ENCODE measurements around the gene CCDC12. TPM values are rescaled to one million over a fixed set of nuclear protein-coding genes. Genes with fewer than 3 reads are reported as not detected.
A peak's percentile ranks its signal among the peaks of the same experiment; 100 is the strongest.

The CCDC12 gene
- total and polyA plus RNA-seq, 3 experiments from 2014 or later: 56.4 to 114 (median 59.8) TPM

- H3K4me1 ChIP-seq (ENCODE audit: insufficient read depth, low read length): peaks cover 69% of the 10 kb centered on the region
- no peak overlapping the region for H3K27ac ChIP-seq (ENCODE audit: low read depth, low read length)
- CTCF ChIA-PET: no interaction called here
- no peaks in the 10 kb centered on the region for H3K9me3 ChIP-seq (ENCODE audit: low read length)
- POLR2A ChIA-PET: no interaction called here
- no peaks in the 10 kb centered on the region for H3K27me3 ChIP-seq (ENCODE audit: insufficient read depth, low read length, poor library complexity, severe bottlenecking)
- no peak for DNase-seq
- H3K4me3 ChIP-seq (ENCODE audit: low read length): no peak overlapping the region
- Mint-ChIP-seq H3K27ac (peak overlapping the region; percentile 16 to 87 (median 55)), H3K27me3 (no peaks in the 10 kb centered on the region), H3K9me3 (no peaks in the 10 kb centered on the region), H3K4me3 (no peak overlapping the region), H3K36me3 (peaks cover 0 to 26% (median 8%) of the 10 kb centered on the region in 3 donors), H3K4me1 (peaks cover 72 to 86% (median 82%) of the 10 kb centered on the region in 3 donors)
- H3K36me3 ChIP-seq (ENCODE audit: insufficient read depth, low read length): peaks cover 4% of the 10 kb centered on the region
Observed at GRCh38 chr3:46962427-46962826, 14.1 kb downstream of the CCDC12 start.

GRCh38 chr3:46960835-46961234 lies 15.7 kb downstream of the CCDC12 start:
- ChIA-PET POLR2A (no interaction called here), CTCF (interaction anchor here (0.8 kb wide), 1 partner anchor 14 kb away, joined by 3 read pairs; no protein-coding TSS in a partner anchor)
- peaks cover 74% of the 10 kb centered on the region for H3K4me1 ChIP-seq (ENCODE audit: insufficient read depth, low read length)
- peaks cover 0 to 18% (median 8%) of the 10 kb centered on the region in 3 donors for H3K36me3 Mint-ChIP-seq
- H3K27ac ChIP-seq (ENCODE audit: low read depth, low read length): no peak overlapping the region
- no peaks in the 10 kb centered on the region for H3K27me3 ChIP-seq (ENCODE audit: insufficient read depth, low read length, poor library complexity, severe bottlenecking)
- H3K27ac Mint-ChIP-seq: peak overlapping the region; percentile 52 to 97 (median 92)
- DNase-seq: no peak
- peaks cover 70 to 86% (median 82%) of the 10 kb centered on the region in 3 donors for H3K4me1 Mint-ChIP-seq
- no peak overlapping the region for H3K4me3 ChIP-seq (ENCODE audit: low read length)
- H3K4me3 Mint-ChIP-seq: peak overlapping the region in 2 of 7 donors; percentile 1 to 42
- H3K9me3 Mint-ChIP-seq: no peaks in the 10 kb centered on the region
- H3K27me3 Mint-ChIP-seq: no peaks in the 10 kb centered on the region
- peaks cover 3% of the 10 kb centered on the region for H3K36me3 ChIP-seq (ENCODE audit: insufficient read depth, low read length)
- no peaks in the 10 kb centered on the region for H3K9me3 ChIP-seq (ENCODE audit: low read length)

- Mint-ChIP-seq H3K9me3 (no peaks in the 10 kb centered on the region), H3K4me1 (peaks cover 70 to 86% (median 82%) of the 10 kb centered on the region in 3 donors), H3K4me3 (peak overlapping the region in 5 of 7 donors; percentile 42 to 71 (median 63)), H3K27ac (peak overlapping the region; percentile 80 to 98 (median 94)), H3K36me3 (peaks cover 0 to 11% (median 8%) of the 10 kb centered on the region in 3 donors), H3K27me3 (no peaks in the 10 kb centered on the region)
- DNase-seq: no peak
- H3K9me3 ChIP-seq (ENCODE audit: low read length): no peaks in the 10 kb centered on the region
- peak overlapping the region; percentile 27 for H3K27ac ChIP-seq (ENCODE audit: low read depth, low read length)
- ChIA-PET POLR2A (no interaction called here), CTCF (interaction anchor here (0.8 to 2.9 kb wide), 3 partner anchors 14 to 51 kb away, joined by 3 to 8 read pairs (median 7); no protein-coding TSS in a partner anchor)
- H3K4me1 ChIP-seq (ENCODE audit: insufficient read depth, low read length): peaks cover 74% of the 10 kb centered on the region
- no peaks in the 10 kb centered on the region for H3K27me3 ChIP-seq (ENCODE audit: insufficient read depth, low read length, poor library complexity, severe bottlenecking)
- no peaks in the 10 kb centered on the region for H3K36me3 ChIP-seq (ENCODE audit: insufficient read depth, low read length)
- no peak overlapping the region for H3K4me3 ChIP-seq (ENCODE audit: low read length)
Observed at GRCh38 chr3:46960081-46960701, 16.4 kb downstream of the CCDC12 start.

GRCh38 chr3:46959161-46959511 lies 17.4 kb downstream of the CCDC12 start:
- peaks cover 80 to 91% (median 88%) of the 10 kb centered on the region in 3 donors for H3K4me1 Mint-ChIP-seq
- H3K27me3 ChIP-seq (ENCODE audit: insufficient read depth, low read length, poor library complexity, severe bottlenecking): no peaks in the 10 kb centered on the region
- H3K4me3 Mint-ChIP-seq: peak overlapping the region in 6 of 7 donors; percentile 16 to 71 (median 66)
- H3K27ac Mint-ChIP-seq: peak overlapping the region; percentile 82 to 98 (median 94)
- H3K4me3 ChIP-seq (ENCODE audit: low read length): no peak overlapping the region
- POLR2A ChIA-PET: interaction anchor here (0.6 to 1.4 kb wide), 6 partner anchors 12 to 50 kb away, joined by 3 to 6 read pairs (median 4); partner anchors contain the start of gene NBEAL2
- peaks cover 0 to 11% (median 8%) of the 10 kb centered on the region in 3 donors for H3K36me3 Mint-ChIP-seq
- no peaks in the 10 kb centered on the region for H3K27me3 Mint-ChIP-seq
- H3K9me3 ChIP-seq (ENCODE audit: low read length): no peaks in the 10 kb centered on the region
- peak overlapping the region; percentile 27 for H3K27ac ChIP-seq (ENCODE audit: low read depth, low read length)
- peak in 3 of 5 donors; percentile 32 to 72 (median 69) for DNase-seq
- peaks cover 81% of the 10 kb centered on the region for H3K4me1 ChIP-seq (ENCODE audit: insufficient read depth, low read length)
- H3K9me3 Mint-ChIP-seq: no peaks in the 10 kb centered on the region
- H3K36me3 ChIP-seq (ENCODE audit: insufficient read depth, low read length): no peaks in the 10 kb centered on the region
- CTCF ChIA-PET: interaction anchor here (1.3 to 2.9 kb wide), 6 partner anchors 8 to 50 kb away, joined by 4 to 8 read pairs (median 6); no protein-coding TSS in a partner anchor

- Histone ChIP-seq H3K4me3 (ENCODE audit: low read length) (no peak overlapping the region), H3K27ac (ENCODE audit: low read depth, low read length) (no peak overlapping the region), H3K27me3 (ENCODE audit: insufficient read depth, low read length, poor library complexity, severe bottlenecking) (no peaks in the 10 kb centered on the region), H3K36me3 (ENCODE audit: insufficient read depth, low read length) (no peaks in the 10 kb centered on the region), H3K4me1 (ENCODE audit: insufficient read depth, low read length) (peaks cover 86% of the 10 kb centered on the region), H3K9me3 (ENCODE audit: low read length) (no peaks in the 10 kb centered on the region)
- Mint-ChIP-seq H3K27ac (peak overlapping the region; percentile 82 to 98 (median 94)), H3K27me3 (no peaks in the 10 kb centered on the region), H3K36me3 (peaks cover 0 to 11% (median 8%) of the 10 kb centered on the region in 3 donors), H3K4me1 (peaks cover 85 to 96% (median 93%) of the 10 kb centered on the region in 3 donors), H3K9me3 (no peaks in the 10 kb centered on the region), H3K4me3 (peak overlapping the region in 6 of 7 donors; percentile 29 to 71 (median 66))
- POLR2A ChIA-PET: interaction anchor here (0.6 to 1.4 kb wide), 6 partner anchors 11 to 51 kb away, joined by 3 to 6 read pairs (median 4); partner anchors contain the start of gene NBEAL2
- no peak for DNase-seq
- CTCF ChIA-PET: interaction anchor here (1.0 to 2.9 kb wide), 9 partner anchors 9 to 49 kb away, joined by 3 to 8 read pairs (median 4); partner anchors contain the start of gene NBEAL2
Observed at GRCh38 chr3:46958467-46959160, 17.9 kb downstream of the CCDC12 start.

GRCh38 chr3:46957092-46957820 lies 19.3 kb downstream of the CCDC12 start:
- CTCF ChIA-PET: interaction anchor here (0.9 to 2.9 kb wide), 4 partner anchors 9 to 48 kb away, joined by 3 to 7 read pairs (median 4); no protein-coding TSS in a partner anchor
- POLR2A ChIA-PET: interaction anchor here (1.0 kb wide), 1 partner anchor 9 kb away, joined by 3 read pairs; no protein-coding TSS in a partner anchor
- Mint-ChIP-seq H3K9me3 (no peaks in the 10 kb centered on the region), H3K27ac (peak overlapping the region; percentile 76 to 98 (median 95)), H3K4me3 (peak overlapping the region in 4 of 7 donors; percentile 8 to 65 (median 22)), H3K27me3 (no peaks in the 10 kb centered on the region), H3K36me3 (peaks cover 0 to 3% (median 3%) of the 10 kb centered on the region in 3 donors), H3K4me1 (peaks cover 91 to 98% (median 96%) of the 10 kb centered on the region in 3 donors)
- no peak overlapping the region for H3K27ac ChIP-seq (ENCODE audit: low read depth, low read length)
- no peaks in the 10 kb centered on the region for H3K27me3 ChIP-seq (ENCODE audit: insufficient read depth, low read length, poor library complexity, severe bottlenecking)
- H3K36me3 ChIP-seq (ENCODE audit: insufficient read depth, low read length): no peaks in the 10 kb centered on the region
- H3K4me3 ChIP-seq (ENCODE audit: low read length): no peak overlapping the region
- DNase-seq: no peak
- H3K9me3 ChIP-seq (ENCODE audit: low read length): no peaks in the 10 kb centered on the region
- peaks cover 94% of the 10 kb centered on the region for H3K4me1 ChIP-seq (ENCODE audit: insufficient read depth, low read length)

- H3K4me1 ChIP-seq (ENCODE audit: insufficient read depth, low read length): peaks cover 95% of the 10 kb centered on the region
- H3K4me1 Mint-ChIP-seq: peaks cover 87 to 94% (median 94%) of the 10 kb centered on the region in 3 donors
- no peaks in the 10 kb centered on the region for H3K27me3 ChIP-seq (ENCODE audit: insufficient read depth, low read length, poor library complexity, severe bottlenecking)
- H3K4me3 ChIP-seq (ENCODE audit: low read length): no peak overlapping the region
- H3K36me3 Mint-ChIP-seq: peaks cover 0 to 3% (median 0%) of the 10 kb centered on the region in 3 donors
- ChIA-PET POLR2A (interaction anchor here (0.5 kb wide), 1 partner anchor 849 kb away, joined by 3 read pairs; no protein-coding TSS in a partner anchor), CTCF (interaction anchor here (1.1 to 1.3 kb wide), 2 partner anchors 21 to 47 kb away, joined by 3 to 4 read pairs; partner anchors contain the start of gene CCDC12)
- H3K27me3 Mint-ChIP-seq: no peaks in the 10 kb centered on the region
- no peaks in the 10 kb centered on the region for H3K9me3 ChIP-seq (ENCODE audit: low read length)
- peak overlapping the region; percentile 79 to 98 (median 89) for H3K27ac Mint-ChIP-seq
- no peak for DNase-seq
- no peaks in the 10 kb centered on the region for H3K36me3 ChIP-seq (ENCODE audit: insufficient read depth, low read length)
- H3K27ac ChIP-seq (ENCODE audit: low read depth, low read length): peak overlapping the region; percentile 25
- H3K4me3 Mint-ChIP-seq: peak overlapping the region; percentile 43 to 80 (median 59)
- H3K9me3 Mint-ChIP-seq: no peaks in the 10 kb centered on the region
Observed at GRCh38 chr3:46955801-46956259, 20.7 kb downstream of the CCDC12 start.

Measured in CD8-positive, alpha-beta memory T cell (primary cell).